ENCODE measurements around the gene CNTFR.

The CNTFR gene

GRCh38 chr9:34568774-34569173, 20.8 kb downstream of the CNTFR start:
- no peak for DNase-seq (ENCODE audit: low spot score)
- H3K27ac ChIP-seq, result no peak overlapping the region
- ChIA-PET CTCF (no interaction called here), POLR2A (ENCODE audit: low non-redundant PET) (no interaction called here)
- no peak for TF ChIP-seq CTCF (conservative IDR thresholded peaks at IDR 0.05; ENCODE audit: low read depth)

- TF ChIP-seq CTCF (conservative IDR thresholded peaks at IDR 0.05; ENCODE audit: low read depth), result no peak
- ChIA-PET CTCF (interaction anchor here (0.6 kb wide), 1 partner anchor 20 kb away, joined by 3 read pairs; no protein-coding TSS in a partner anchor), POLR2A (ENCODE audit: low non-redundant PET) (no interaction called here)
- H3K27ac ChIP-seq, result no peak overlapping the region
- DNase-seq (ENCODE audit: low spot score), result no peak
Measured at GRCh38 chr9:34568133-34568532, 21.4 kb downstream of the CNTFR start.

- ChIA-PET POLR2A (ENCODE audit: low non-redundant PET) (no interaction called here), CTCF (no interaction called here)
- no peak for TF ChIP-seq CTCF (conservative IDR thresholded peaks at IDR 0.05; ENCODE audit: low read depth)
- no peak for DNase-seq (ENCODE audit: low spot score)
- H3K27ac ChIP-seq, result no peak overlapping the region
Measured at GRCh38 chr9:34566972-34567371, 22.6 kb downstream of the CNTFR start.

- no peak overlapping the region for H3K27ac ChIP-seq
- CTCF ChIA-PET, result interaction anchor here (0.6 to 0.8 kb wide), 2 partner anchors 25 to 38 kb away, joined by 3 read pairs; no protein-coding TSS in a partner anchor
- no peak for DNase-seq (ENCODE audit: low spot score)
- POLR2A ChIA-PET (ENCODE audit: low non-redundant PET), result no interaction called here
- TF ChIP-seq CTCF (conservative IDR thresholded peaks at IDR 0.05; ENCODE audit: low read depth), result no peak
Measured at GRCh38 chr9:34566322-34566721, 23.2 kb downstream of the CNTFR start.

- H3K27ac ChIP-seq, result no peak overlapping the region
- no peak for DNase-seq (ENCODE audit: low spot score)
- CTCF ChIA-PET, result interaction anchor here (0.6 to 0.8 kb wide), 2 partner anchors 26 to 38 kb away, joined by 3 read pairs; no protein-coding TSS in a partner anchor
- no peak for TF ChIP-seq CTCF (conservative IDR thresholded peaks at IDR 0.05; ENCODE audit: low read depth)
- POLR2A ChIA-PET (ENCODE audit: low non-redundant PET), result no interaction called here
Measured at GRCh38 chr9:34565856-34566255, 23.7 kb downstream of the CNTFR start.

GRCh38 chr9:34564617-34565016, 24.9 kb downstream of the CNTFR start:
- H3K27ac ChIP-seq, result no peak overlapping the region
- CTCF ChIA-PET, result interaction anchor here (0.7 to 3.0 kb wide), 3 partner anchors 17 to 161 kb away, joined by 3 to 8 read pairs (median 3); no protein-coding TSS in a partner anchor
- no peak for TF ChIP-seq CTCF (conservative IDR thresholded peaks at IDR 0.05; ENCODE audit: low read depth)
- DNase-seq (ENCODE audit: low spot score), result no peak
- POLR2A ChIA-PET (ENCODE audit: low non-redundant PET), result no interaction called here

Measured in RWPE1 (cell line).